B cell (primary cell): ENCODE data around the gene LRRC7. TPM values are rescaled to one million over a fixed set of nuclear protein-coding genes. Genes with fewer than 3 reads are reported as not detected.

Experiments used
- ATAC-seq: fragments of 200-7000 bp; cut with Tn5 transposase; one replicate; pipeline ENCODE4 v1.10.0; 2021; ENCODE audit warnings: low read depth, mild to moderate bottlenecking, moderate number of reproducible peaks, moderate library complexity
- CTCF ChIA-PET: fragments of 350-600 bp; sonication (Branson Sonifier 250); formaldehyde crosslinking; loops from one replicate; lab custom pipeline; 2021; ENCODE audit warnings: antibody characterized with exemption, inconsistent platforms; lab: Charles Lee
- POLR2A ChIA-PET: fragments of 350-600 bp; sonication (Branson Sonifier 250); formaldehyde crosslinking; loops from one replicate; lab custom pipeline; 2021; ENCODE audit warnings: antibody characterized with exemption; lab: Charles Lee
- DNase-seq: peaks from one replicate; pipeline ENCODE4 v3.0.0; 2013
- H2AFZ ChIP-seq: 2 replicates; pipeline ENCODE4 v1.6.1; 2012; ENCODE audit warnings: mild to moderate bottlenecking, low read depth, low read length; ENCODE audit not compliant: insufficient read depth, poor library complexity, severe bottlenecking
- H3K27ac ChIP-seq, 2 donors: 1 replicate in 1 of 2; 2 replicates in 1 of 2; pipeline ENCODE4 v1.5.1; 2012 to 2013; ENCODE audit warnings: low read length in 2 of 2, mild to moderate bottlenecking in 2 of 2, moderate library complexity in 1 of 2
- H3K27me3 ChIP-seq, 4 experiments: fragments of 200-600 bp in 1 of 4; sonication (generic) in 1 of 4; replicated peaks in 1 of 4; 1 replicate in 2 of 4; 2 replicates in 2 of 4; pipeline versions ENCODE4 v1.6.1 to v1.7.0; 2013 to 2016; ENCODE audit warnings: low read length in 3 of 4, mild to moderate bottlenecking in 2 of 4, mixed read lengths in 1 of 4, moderate library complexity in 1 of 4; ENCODE audit not compliant: insufficient read depth in 4 of 4, control insufficient read depth in 3 of 4; ENCODE audit errors: control extremely low read depth in 1 of 4
- H3K36me3 ChIP-seq, 2 experiments: replicated peaks in 1 of 2; 1 replicate in 1 of 2; 2 replicates in 1 of 2; pipeline versions ENCODE4 v1.6.1 to v1.7.1; 2013; ENCODE audit warnings: low read length in 1 of 2; ENCODE audit not compliant: insufficient read depth in 2 of 2, control insufficient read depth in 1 of 2; ENCODE audit errors: control extremely low read depth in 1 of 2, extremely low read depth in 1 of 2
- H3K4me1 ChIP-seq, 2 donors: fragments of 200-600 bp in 1 of 2; sonication (generic) in 1 of 2; 1 replicate in 1 of 2; 2 replicates in 1 of 2; pipeline versions ENCODE4 v1.5.1 to v1.6.1; 2013 to 2017; ENCODE audit warnings: low read length in 2 of 2; ENCODE audit not compliant: control insufficient read depth in 2 of 2, insufficient read depth in 2 of 2
- H3K4me2 ChIP-seq: replicated peaks from 2 replicates; pipeline ENCODE3; 2012; ENCODE audit warnings: mild to moderate bottlenecking, low read depth, low read length; ENCODE audit not compliant: poor library complexity, severe bottlenecking
- H3K4me3 ChIP-seq, 5 experiments: fragments of 200-600 bp in 1 of 5; sonication (generic) in 1 of 5; 1 replicate in 3 of 5; 2 replicates in 2 of 5; pipeline versions ENCODE4 v1.5.1 to v1.7.0; 2011 to 2016; ENCODE audit warnings: low read length in 4 of 5, mild to moderate bottlenecking in 4 of 5, low read depth in 2 of 5, control low read depth in 1 of 5, moderate library complexity in 1 of 5; ENCODE audit not compliant: insufficient read depth in 1 of 5; ENCODE audit errors: control extremely low read depth in 1 of 5, extremely low read depth in 1 of 5
- H3K79me2 ChIP-seq: fragments of 200-600 bp; sonication (generic); one replicate; pipeline ENCODE4 v1.6.0; 2016; ENCODE audit warnings: low read length; ENCODE audit not compliant: control insufficient read depth, insufficient read depth
- H3K9ac ChIP-seq: fragments of 200-600 bp; sonication (generic); 2 replicates; pipeline ENCODE4 v1.6.1; 2017; ENCODE audit warnings: mild to moderate bottlenecking, low read length, moderate library complexity
- H3K9me3 ChIP-seq, 3 donors: one replicate each; pipeline versions ENCODE4 v1.6.1 to v1.7.1; 2013; ENCODE audit warnings: low read length in 2 of 3; ENCODE audit not compliant: control insufficient read depth in 2 of 3, insufficient read depth in 1 of 3; ENCODE audit errors: control extremely low read depth in 1 of 3
- H4K20me1 ChIP-seq: 2 replicates; pipeline ENCODE4 v1.6.0; 2012; ENCODE audit warnings: mild to moderate bottlenecking, low read length; ENCODE audit not compliant: insufficient read depth, control insufficient read depth, poor library complexity, severe bottlenecking
- H3K27ac Mint-ChIP-seq: one replicate; pipeline ENCODE4 v1.8.0; 2021; ENCODE audit warnings: mixed read lengths
- H3K27me3 Mint-ChIP-seq: one replicate; pipeline ENCODE4 v1.8.0; 2021; ENCODE audit warnings: mixed read lengths
- H3K4me1 Mint-ChIP-seq: one replicate; pipeline ENCODE4 v1.8.0; 2021; ENCODE audit warnings: mixed read lengths
- H3K4me3 Mint-ChIP-seq: one replicate; pipeline ENCODE4 v1.8.0; 2021; ENCODE audit warnings: mixed read lengths
- H3K9me3 Mint-ChIP-seq: one replicate; pipeline ENCODE4 v1.8.0; 2022; ENCODE audit warnings: mixed read lengths; ENCODE audit not compliant: insufficient read depth
- EZH2 ChIP-seq: IDR thresholded peaks from 2 replicates; pipeline ENCODE4 v1.6.1; 2012; ENCODE audit warnings: borderline replicate concordance, low read depth, mild to moderate bottlenecking, moderate library complexity, low read length; ENCODE audit not compliant: insufficient read depth, poor library complexity, severe bottlenecking
- WGBS: methylation state at CpG from one replicate; pipeline ENCODE4 v1.1.5; 2013; ENCODE audit warnings: missing lambda C conversion rate; ENCODE audit not compliant: insufficient coverage; 5-methylcytosine and 5-hydroxymethylcytosine counted together
- intact Hi-C: fragments of 100-400 bp; cut with micrococcal nuclease; formaldehyde crosslinking; loops from one replicate; pipeline ENCODE4 v1.10.0; 2022
- polyA plus RNA-seq: library from polyadenylated mRNA; depleted of rRNA; stranded (reverse); fragments of >200 nt; gene quantifications from 2 replicates; pipeline ENCODE4 v1.2.3, GENCODE V29; 2012
- total RNA-seq, 2 donors: library from RNA; stranded (reverse); fragments of 120-200 nt in 1 of 2; gene quantifications; 1 replicate in 1 of 2; 2 replicates in 1 of 2; pipeline versions ENCODE4 v1.2.3 to v1.2.4, GENCODE V29; 2013 to 2022
- TF ChIP-seq, protein P1 (sequence below): fragments of 200-600 bp; IDR thresholded peaks from one replicate; pipeline ENCODE4 v1.8.0; 2022; ENCODE audit warnings: antibody characterized with exemption, mild to moderate bottlenecking

Gene LRRC7
- total and polyA plus RNA-seq, 2 donors (not counting 1 experiment from before 2014, with no cell fraction given) = not detected

DNA sequence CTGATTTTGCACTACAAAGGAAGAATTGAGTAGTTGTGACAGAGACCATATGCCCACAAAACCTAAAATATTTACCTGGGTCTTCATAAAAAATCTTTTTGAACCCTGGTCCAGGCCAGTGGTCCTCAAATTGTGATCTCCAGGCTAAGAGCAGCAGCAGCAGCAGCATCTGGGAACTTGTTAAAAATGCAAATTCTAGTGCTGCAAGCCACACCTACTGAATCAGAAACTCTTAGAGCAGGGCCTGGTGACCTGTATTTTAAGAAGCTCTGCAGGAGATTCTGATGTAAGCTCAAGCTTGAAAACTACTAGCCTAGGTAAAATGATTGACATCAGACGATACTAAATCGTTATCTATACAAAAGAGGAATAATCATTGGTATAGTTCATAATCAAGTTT lies 112.2 kb downstream of the LRRC7 start:
- H3K9me3 ChIP-seq = no peaks in the 10 kb centered on the region
- no peak for DNase-seq
- H3K4me3 ChIP-seq = no peak overlapping the region
- no peak overlapping the region for H3K4me2 ChIP-seq
- H2AFZ ChIP-seq = no peak overlapping the region
- POLR2A ChIA-PET = no interaction called here
- no peaks in the 10 kb centered on the region for H3K27me3 ChIP-seq
- ATAC-seq = no peak
- no peaks in the 10 kb centered on the region for H4K20me1 ChIP-seq
- Mint-ChIP-seq H3K4me1 (no peaks in the 10 kb centered on the region), H3K9me3 (no peaks in the 10 kb centered on the region), H3K4me3 (no peak overlapping the region), H3K27ac (no peak overlapping the region), H3K27me3 (no peaks in the 10 kb centered on the region)
- WGBS = no CpG with 5 or more reads among the region's 2 CpGs
- no peaks in the 10 kb centered on the region for H3K79me2 ChIP-seq
- intact Hi-C loops = no loop called here
- no peaks in the 10 kb centered on the region for H3K36me3 ChIP-seq
- no peak overlapping the region for H3K9ac ChIP-seq
- TF ChIP-seq EZH2 = no peak
- TF ChIP-seq, protein P1, sequence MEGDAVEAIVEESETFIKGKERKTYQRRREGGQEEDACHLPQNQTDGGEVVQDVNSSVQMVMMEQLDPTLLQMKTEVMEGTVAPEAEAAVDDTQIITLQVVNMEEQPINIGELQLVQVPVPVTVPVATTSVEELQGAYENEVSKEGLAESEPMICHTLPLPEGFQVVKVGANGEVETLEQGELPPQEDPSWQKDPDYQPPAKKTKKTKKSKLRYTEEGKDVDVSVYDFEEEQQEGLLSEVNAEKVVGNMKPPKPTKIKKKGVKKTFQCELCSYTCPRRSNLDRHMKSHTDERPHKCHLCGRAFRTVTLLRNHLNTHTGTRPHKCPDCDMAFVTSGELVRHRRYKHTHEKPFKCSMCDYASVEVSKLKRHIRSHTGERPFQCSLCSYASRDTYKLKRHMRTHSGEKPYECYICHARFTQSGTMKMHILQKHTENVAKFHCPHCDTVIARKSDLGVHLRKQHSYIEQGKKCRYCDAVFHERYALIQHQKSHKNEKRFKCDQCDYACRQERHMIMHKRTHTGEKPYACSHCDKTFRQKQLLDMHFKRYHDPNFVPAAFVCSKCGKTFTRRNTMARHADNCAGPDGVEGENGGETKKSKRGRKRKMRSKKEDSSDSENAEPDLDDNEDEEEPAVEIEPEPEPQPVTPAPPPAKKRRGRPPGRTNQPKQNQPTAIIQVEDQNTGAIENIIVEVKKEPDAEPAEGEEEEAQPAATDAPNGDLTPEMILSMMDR = no peak
- H3K27ac ChIP-seq = no peak overlapping the region
- CTCF ChIA-PET = no interaction called here
- no peaks in the 10 kb centered on the region for H3K4me1 ChIP-seq

DNA sequence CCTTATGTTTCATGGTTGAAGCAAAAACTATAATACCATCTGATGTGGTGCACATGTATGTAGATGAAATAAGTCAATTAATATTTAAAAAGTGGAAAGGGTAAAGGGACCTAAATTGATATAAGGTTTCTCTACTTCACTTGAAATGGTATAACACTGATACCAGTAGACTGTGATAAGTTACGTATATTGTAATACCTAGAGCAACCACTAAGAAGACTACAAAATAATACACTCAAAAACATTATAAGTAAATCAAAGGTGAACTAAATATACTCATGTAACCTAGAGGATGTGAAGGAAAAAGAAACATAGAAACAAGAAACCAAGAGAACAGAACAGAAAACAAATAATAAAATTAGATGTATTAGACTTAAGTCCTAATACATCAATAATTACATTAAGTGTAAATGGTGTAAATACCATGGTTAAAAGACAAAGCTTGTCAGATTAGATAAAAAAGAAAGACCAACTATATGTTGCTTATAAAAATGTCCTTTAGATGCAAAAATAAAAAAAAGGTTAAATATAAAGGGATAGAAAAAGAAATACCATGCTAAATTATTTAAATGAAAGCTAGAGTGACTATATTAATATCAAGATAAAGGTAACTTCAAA lies 118.8 kb downstream of the LRRC7 start:
- no peak for ATAC-seq
- POLR2A ChIA-PET = no interaction called here

More for the DNA sequence above, 118.8 kb downstream of the LRRC7 start:
- H3K36me3 ChIP-seq = no peaks in the 10 kb centered on the region
- Mint-ChIP-seq H3K27me3 (no peaks in the 10 kb centered on the region), H3K27ac (no peak overlapping the region), H3K4me1 (no peaks in the 10 kb centered on the region), H3K4me3 (no peak overlapping the region), H3K9me3 (no peaks in the 10 kb centered on the region)
- H3K27ac ChIP-seq = no peak overlapping the region
- H3K9ac ChIP-seq = no peak overlapping the region
- intact Hi-C loops = no loop called here
- H3K4me1 ChIP-seq = no peaks in the 10 kb centered on the region
- no peak overlapping the region for H3K4me3 ChIP-seq
- no peak overlapping the region for H2AFZ ChIP-seq
- H3K9me3 ChIP-seq = peaks cover 0 to 3% (median 0%) of the 10 kb centered on the region in 3 donors
- CTCF ChIA-PET = no interaction called here
- no peak overlapping the region for H3K4me2 ChIP-seq
- DNase-seq = no peak
- no CpG with 5 or more reads among the region's 1 CpG for WGBS
- no peaks in the 10 kb centered on the region for H4K20me1 ChIP-seq
- H3K27me3 ChIP-seq = no peaks in the 10 kb centered on the region
- H3K79me2 ChIP-seq = no peaks in the 10 kb centered on the region
- no peak for TF ChIP-seq EZH2
- TF ChIP-seq, protein P1 = no peak
